NCI-H2081 treated with DMSO at 0.1 percent for 48 hours (cell line): ENCODE measurements around the gene SYT6.

Source experiments
- DNase-seq: peaks from one replicate; lab custom pipeline; 2025; lab: John Stamatoyannopoulos, UW

Gene SYT6

GRCh38 chr1:114153261-114154145 is at the start of gene SYT6:
TSS of gene SYT6 (minus strand) at chr1:114153869. CDS start at chr1:114153772, 97 bp downstream.
- DNase-seq = no peak

GRCh38 chr1:114201486-114201885 is 47.8 kb upstream of the SYT6 start:
- DNase-seq = no peak

GRCh38 chr1:114199017-114199594 is 45.4 kb upstream of the SYT6 start:
- no peak for DNase-seq

- DNase-seq = no peak
Observed at GRCh38 chr1:114196992-114197907, 43.6 kb upstream of the SYT6 start.

DNA sequence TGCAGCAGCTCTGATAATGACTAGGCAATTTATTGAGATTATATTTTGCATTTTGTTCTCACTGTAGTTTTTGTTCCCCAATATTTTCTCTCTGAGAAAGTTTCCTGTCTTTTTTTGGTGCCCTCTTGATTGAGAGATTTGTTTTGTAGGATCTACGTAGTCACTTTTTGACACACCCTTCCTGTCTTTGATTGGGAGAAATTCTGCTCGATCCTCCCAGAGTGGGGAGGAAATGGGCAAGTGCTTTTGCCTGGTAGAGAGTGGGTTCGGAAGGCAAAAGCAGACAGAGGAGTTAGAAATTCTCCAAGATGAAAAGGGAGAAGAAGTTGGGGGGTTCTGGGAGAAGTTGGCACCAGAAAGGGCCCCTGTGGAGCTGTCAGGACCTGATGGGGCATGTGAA is 42.1 kb upstream of the SYT6 start:
- DNase-seq = no peak

GRCh38 chr1:114192328-114192727 is 38.7 kb upstream of the SYT6 start:
- no peak for DNase-seq

DNA sequence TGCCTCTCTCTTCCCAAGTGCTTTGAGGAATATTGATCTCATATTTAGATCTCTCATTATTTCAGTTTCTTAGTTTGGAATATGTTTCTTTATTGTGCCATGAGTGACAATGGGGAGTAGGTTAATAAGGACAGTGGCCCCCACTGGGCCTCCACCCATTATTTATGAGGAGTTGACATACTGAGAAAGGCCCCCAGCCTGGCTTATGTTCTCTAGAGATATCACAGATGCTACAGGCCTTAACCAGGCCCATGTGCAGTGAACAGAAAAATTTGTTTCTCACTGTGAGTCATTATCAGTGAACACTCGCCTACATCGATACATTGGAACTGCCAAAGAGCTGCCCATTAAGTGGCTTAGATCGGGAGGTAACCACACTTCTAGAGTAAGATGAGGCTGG is 35.7 kb upstream of the SYT6 start:
- DNase-seq = no peak

GRCh38 chr1:114181356-114181755 is 27.7 kb upstream of the SYT6 start:
- no peak for DNase-seq

DNA sequence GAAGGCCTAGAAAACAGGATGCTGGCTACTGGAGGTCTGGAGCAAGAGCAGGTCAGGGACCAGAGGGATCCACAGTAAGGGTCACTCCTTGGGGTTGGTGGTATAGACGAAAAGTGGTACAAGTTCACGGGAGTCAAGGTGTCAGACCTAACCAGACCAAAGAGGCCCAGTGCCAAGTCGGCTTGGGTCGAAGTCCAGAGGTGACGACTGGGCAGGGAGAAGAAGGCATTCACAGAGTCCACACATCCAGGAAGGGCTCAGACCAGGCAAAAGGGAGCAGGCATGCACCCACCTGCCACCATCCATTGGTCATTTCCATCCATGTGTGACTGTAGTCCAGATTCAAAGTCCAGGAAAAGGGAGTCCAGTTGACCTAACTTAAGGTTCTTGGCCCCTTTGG is 27.1 kb upstream of the SYT6 start:
- no peak for DNase-seq

- DNase-seq = no peak
Observed at GRCh38 chr1:114178936-114179335, 25.3 kb upstream of the SYT6 start.

DNA sequence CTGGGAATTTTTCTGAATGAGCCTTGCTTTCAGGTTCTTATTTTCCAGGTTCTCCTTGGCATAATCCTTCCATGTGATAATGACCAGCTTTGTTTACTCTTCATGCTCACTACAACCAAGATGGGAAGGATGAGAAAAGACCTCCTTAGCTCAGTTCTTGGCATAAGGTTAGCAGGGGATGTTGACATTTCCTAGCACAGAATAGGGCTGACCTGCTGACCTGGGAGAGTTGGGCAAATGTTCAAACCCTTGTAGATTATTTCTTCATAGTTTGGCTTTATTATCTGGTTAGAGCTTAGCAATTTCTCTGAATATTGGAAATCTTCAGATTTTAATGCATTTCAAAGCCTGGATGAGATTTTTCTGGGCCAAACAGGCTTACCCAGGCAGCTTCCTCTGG is 23.6 kb upstream of the SYT6 start:
- no peak for DNase-seq

DNA sequence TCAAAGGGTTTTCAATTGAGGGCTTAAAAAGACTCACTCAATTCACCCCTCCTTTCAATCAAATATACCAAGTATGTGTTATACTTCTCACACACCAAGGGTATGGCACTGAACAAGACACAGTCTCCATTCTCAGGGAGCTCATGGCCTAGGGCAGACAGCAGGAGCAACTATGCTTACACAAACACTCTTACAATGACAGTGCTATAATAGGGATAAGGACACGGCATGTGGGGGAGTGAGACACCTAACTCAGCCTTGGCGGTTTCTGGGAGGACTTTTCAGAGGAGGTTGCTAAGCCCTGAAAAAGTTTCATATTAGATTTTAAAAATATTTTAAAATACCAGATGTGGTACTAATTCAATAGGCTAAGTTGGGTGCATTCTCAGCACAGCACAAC is 22.7 kb upstream of the SYT6 start:
- no peak for DNase-seq

GRCh38 chr1:114173680-114174079 is 20.0 kb upstream of the SYT6 start:
- no peak for DNase-seq

- no peak for DNase-seq
Observed at GRCh38 chr1:114169509-114169908, 15.8 kb upstream of the SYT6 start.

GRCh38 chr1:114167226-114167625 is 13.6 kb upstream of the SYT6 start:
- DNase-seq = no peak

DNA sequence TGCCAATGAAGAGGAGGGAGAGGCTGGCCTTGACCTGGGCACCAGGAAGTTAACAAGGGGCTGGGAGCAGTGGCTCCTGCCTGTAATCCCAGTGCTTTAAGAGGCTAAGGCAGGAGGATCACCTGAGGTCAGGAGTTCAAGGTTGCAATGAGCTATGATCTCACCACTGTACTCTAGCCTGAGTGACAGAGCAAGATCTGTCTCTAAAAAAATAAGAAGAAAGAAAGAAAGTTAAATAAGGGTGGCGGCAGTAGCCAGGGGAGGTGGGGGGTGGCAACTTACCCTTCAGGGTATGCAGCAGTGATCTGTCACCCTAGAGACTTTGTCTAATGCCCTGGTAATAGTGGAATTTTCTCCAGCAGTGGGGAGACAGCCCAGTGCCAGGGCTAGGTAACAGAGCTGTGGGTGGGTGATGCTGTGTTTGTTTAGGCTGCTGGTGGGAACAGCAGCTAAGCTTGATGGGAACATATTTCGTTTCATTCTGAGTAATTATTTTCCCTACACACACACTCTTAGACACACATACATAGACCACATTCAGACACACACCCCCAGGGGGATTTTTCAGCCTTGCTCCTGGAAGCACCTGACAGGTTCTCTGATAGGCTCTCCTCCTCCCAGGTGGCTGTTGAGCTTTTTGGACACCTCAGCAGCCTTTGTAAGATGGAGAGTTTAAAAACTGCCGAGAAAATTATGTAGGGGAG is 11.3 kb upstream of the SYT6 start:
- DNase-seq = no peak

DNA sequence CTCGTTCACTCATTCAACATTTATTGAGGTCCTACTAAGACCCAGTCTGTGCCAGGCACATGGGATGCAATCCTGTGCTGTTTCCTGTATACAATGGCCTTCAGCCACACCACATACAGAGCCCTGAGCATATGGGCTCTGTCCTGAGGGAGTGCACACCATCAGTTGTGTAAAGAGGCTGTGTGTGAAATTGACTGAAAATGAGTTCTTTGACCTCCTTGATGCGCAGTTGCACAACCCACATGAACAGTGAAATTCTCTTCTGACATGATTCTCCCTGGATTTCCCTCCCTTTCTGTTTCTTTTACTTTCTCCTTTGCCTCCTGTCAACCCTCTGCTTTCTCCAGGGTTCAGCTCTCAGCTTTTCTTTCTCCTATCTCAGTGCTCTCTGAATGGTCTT is 6.3 kb upstream of the SYT6 start:
- DNase-seq = no peak

- DNase-seq = no peak
Observed at GRCh38 chr1:114157275-114157660, 3.6 kb upstream of the SYT6 start.

DNA sequence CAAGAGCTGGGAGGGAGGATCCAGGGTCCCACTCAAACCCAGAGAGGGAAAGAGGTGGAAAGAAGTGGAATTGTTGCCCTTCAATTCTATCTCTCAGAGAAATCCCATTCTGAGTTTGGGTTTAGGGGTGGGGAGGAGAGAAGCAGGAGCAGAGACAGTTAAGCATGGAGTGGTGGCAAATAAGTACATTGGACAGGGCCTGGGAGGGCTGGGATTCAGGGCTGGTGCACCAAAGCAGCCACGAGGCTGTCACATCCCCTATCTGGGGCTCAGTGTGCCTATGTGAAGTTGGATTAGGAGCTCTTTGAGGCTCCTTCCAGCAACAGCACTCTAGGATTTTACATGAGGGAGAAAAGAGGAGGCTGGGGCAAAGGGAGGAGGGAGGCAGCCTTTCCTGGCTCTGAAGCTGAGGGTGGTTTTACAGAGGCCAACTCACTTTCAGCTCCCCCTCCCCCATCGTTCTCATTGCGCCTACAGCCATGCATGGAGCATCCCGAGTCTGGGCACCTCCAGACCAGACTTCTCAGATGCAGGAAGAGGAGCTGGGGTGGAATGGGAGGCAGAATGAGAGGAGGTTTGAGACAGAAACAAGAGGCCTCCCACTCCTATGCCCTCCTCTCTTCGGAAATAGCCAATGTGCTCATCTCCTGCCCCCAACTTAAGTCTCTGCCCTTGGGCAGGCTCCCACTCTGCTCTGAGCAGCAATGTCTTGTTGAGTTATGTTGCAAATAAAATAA is 3.0 kb upstream of the SYT6 start:
- no peak for DNase-seq

DNA sequence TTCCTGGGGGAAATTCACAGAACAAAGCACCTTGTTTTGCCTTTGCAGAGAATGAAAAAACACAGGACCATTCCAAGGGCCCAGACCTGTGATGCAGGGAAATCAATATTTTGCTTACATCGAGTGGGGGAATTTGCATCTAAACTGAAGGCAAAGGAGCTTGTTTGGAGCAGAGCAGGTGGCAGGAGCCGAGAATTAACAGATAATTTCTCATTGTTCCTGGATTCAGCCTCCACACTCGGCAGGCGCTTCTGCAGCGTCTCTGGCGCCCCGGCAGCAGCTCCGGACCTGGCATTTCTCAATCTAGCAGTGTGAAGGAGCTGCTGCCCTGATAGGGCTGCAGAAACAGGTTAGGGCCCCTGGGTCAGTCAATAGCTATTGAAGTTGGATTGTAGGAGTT is 2.0 kb upstream of the SYT6 start:
- no peak for DNase-seq

- DNase-seq = no peak
Observed at GRCh38 chr1:114154963-114155322, 1.3 kb upstream of the SYT6 start.
